Liver (tissue), 9 donors: ENCODE measurements around the gene TGM6. TPM values are rescaled to one million over a fixed set of nuclear protein-coding genes. Genes with fewer than 3 reads are reported as not detected.

ENCODE experiments used
- DNase-seq: peaks from one replicate; pipeline ENCODE4 v3.0.0-alpha.2; 2017; ENCODE audit warnings: low spot score
- H3K27ac ChIP-seq, 2 donors: one replicate each; pipeline ENCODE4 v1.7.0; 2013; ENCODE audit warnings: inconsistent platforms in 2 of 2, low read length in 2 of 2, control low read depth in 1 of 2, low read depth in 1 of 2, mild to moderate bottlenecking in 1 of 2
- H3K27me3 ChIP-seq, 4 donors: one replicate each; pipeline versions ENCODE4 v1.6.1 to v1.7.0; 2013; ENCODE audit warnings: low read length in 3 of 4, inconsistent platforms in 1 of 4, mild to moderate bottlenecking in 1 of 4, moderate library complexity in 1 of 4; ENCODE audit not compliant: control insufficient read depth in 4 of 4, insufficient read depth in 4 of 4
- H3K36me3 ChIP-seq, 4 donors: one replicate each; pipeline versions ENCODE4 v1.6.1 to v1.7.0; 2013; ENCODE audit warnings: low read length in 3 of 4, mild to moderate bottlenecking in 3 of 4, low read depth in 1 of 4, moderate library complexity in 1 of 4; ENCODE audit not compliant: control insufficient read depth in 4 of 4, insufficient read depth in 3 of 4
- H3K4me1 ChIP-seq, 4 donors: one replicate each; pipeline versions ENCODE4 v1.6.1 to v1.7.0; 2013; ENCODE audit warnings: low read length in 3 of 4, mild to moderate bottlenecking in 3 of 4, moderate library complexity in 1 of 4; ENCODE audit not compliant: control insufficient read depth in 4 of 4, insufficient read depth in 4 of 4
- H3K4me3 ChIP-seq, 3 donors: one replicate each; pipeline versions ENCODE4 v1.6.1 to v1.7.0; 2013; ENCODE audit warnings: low read length in 3 of 3, control low read depth in 1 of 3, low read depth in 1 of 3, mild to moderate bottlenecking in 1 of 3
- H3K9ac ChIP-seq, 2 donors: one replicate each; pipeline ENCODE4 v1.7.0; 2013; ENCODE audit warnings: low read length in 2 of 2, mild to moderate bottlenecking in 2 of 2, moderate library complexity in 2 of 2, control low read depth in 1 of 2, low read depth in 1 of 2
- H3K9me3 ChIP-seq, 4 donors: one replicate each; pipeline versions ENCODE4 v1.6.1 to v1.7.0; 2013; ENCODE audit warnings: low read length in 3 of 4; ENCODE audit not compliant: control insufficient read depth in 4 of 4
- CTCF ChIP-seq: fragments of 150-350 bp; IDR thresholded peaks from 2 replicates; pipeline ENCODE4 v1.5.1; 2017; ENCODE audit warnings: improper control_type of control experiment, low read depth, low read length; ENCODE audit not compliant: missing input control
- EGR1 ChIP-seq, 2 donors: IDR thresholded peaks; 2 replicates each; pipeline ENCODE4 v1.6.1; 2016 to 2018; ENCODE audit warnings: antibody characterized with exemption in 2 of 2, low read depth in 2 of 2
- FOXA1 ChIP-seq: IDR thresholded peaks from 2 replicates; pipeline ENCODE4 v1.6.1; 2016; ENCODE audit warnings: antibody characterized with exemption
- FOXA2 ChIP-seq: IDR thresholded peaks from 2 replicates; pipeline ENCODE4 v1.6.1; 2016; ENCODE audit warnings: antibody characterized with exemption
- GABPA ChIP-seq, 2 donors: IDR thresholded peaks in 1 of 2; conservative IDR thresholded peaks in 1 of 2; 2 replicates each; pipeline ENCODE4 v1.6.1; 2016; ENCODE audit warnings: antibody characterized with exemption in 2 of 2, mild to moderate bottlenecking in 1 of 2, moderate library complexity in 1 of 2
- HNF4A ChIP-seq, 2 donors: conservative IDR thresholded peaks; 2 replicates each; pipeline ENCODE4 v1.6.1; 2016; ENCODE audit warnings: antibody characterized with exemption in 2 of 2, mild to moderate bottlenecking in 2 of 2
- HNF4G ChIP-seq: IDR thresholded peaks from 2 replicates; pipeline ENCODE4 v1.6.1; 2016; ENCODE audit warnings: antibody characterized with exemption
- JUND ChIP-seq, 2 donors: IDR thresholded peaks; 2 replicates each; pipeline ENCODE4 v1.6.1; 2016; ENCODE audit warnings: antibody characterized with exemption in 2 of 2
- NR2F2 ChIP-seq: IDR thresholded peaks from 2 replicates; pipeline ENCODE4 v1.6.1; 2016; ENCODE audit warnings: antibody characterized with exemption
- RAD21 ChIP-seq, 2 donors: IDR thresholded peaks; 2 replicates each; pipeline ENCODE4 v1.6.1; 2016; ENCODE audit warnings: antibody characterized with exemption in 2 of 2, mild to moderate bottlenecking in 2 of 2
- RXRA ChIP-seq, 2 donors: IDR thresholded peaks; 2 replicates each; pipeline ENCODE4 v1.6.1; 2017 to 2018; ENCODE audit warnings: antibody characterized with exemption in 2 of 2, mild to moderate bottlenecking in 1 of 2
- SP1 ChIP-seq: IDR thresholded peaks from 2 replicates; pipeline ENCODE4 v1.6.1; 2018; ENCODE audit warnings: antibody characterized with exemption, mild to moderate bottlenecking
- TAF1 ChIP-seq: conservative IDR thresholded peaks from 2 replicates; pipeline ENCODE4 v1.6.1; 2016; ENCODE audit warnings: antibody characterized with exemption, mild to moderate bottlenecking
- YY1 ChIP-seq: IDR thresholded peaks from 2 replicates; pipeline ENCODE4 v1.6.1; 2016; ENCODE audit warnings: antibody characterized with exemption, mild to moderate bottlenecking
- WGBS: extraction: QIAGEN DNeasy Blood & Tissue Kit; methylation state at CpG from one replicate; pipeline ENCODE4 v1.1.7; 2013; 5-methylcytosine and 5-hydroxymethylcytosine counted together
- polyA plus RNA-seq, 2 donors: library from polyadenylated mRNA; stranded (reverse) in 1 of 2; unstranded in 1 of 2; fragments of 200-250 nt in 1 of 2; fragments of >200 nt in 1 of 2; fragmentation: Nextera tagmentation in 1 of 2; extraction: Ambion mirVana in 1 of 2; gene quantifications; one replicate each; pipeline versions ENCODE4 v1.2.1 to v1.2.3, GENCODE V29; 2013 to 2015
- total RNA-seq, 2 donors: library from RNA; depleted of rRNA; stranded (reverse); fragments of >200 nt; gene quantifications; one replicate each; pipeline ENCODE4 v1.2.3, GENCODE V29; 2014
- TF ChIP-seq, protein P1 (sequence below): IDR thresholded peaks from 2 replicates; pipeline ENCODE4 v1.6.1; 2016; ENCODE audit warnings: antibody characterized with exemption
- TF ChIP-seq, protein P2 (sequence below): IDR thresholded peaks from 2 replicates; pipeline ENCODE4 v1.6.1; 2016; ENCODE audit warnings: antibody characterized with exemption, mild to moderate bottlenecking
- TF ChIP-seq, protein P3 (sequence below): IDR thresholded peaks from 2 replicates; pipeline ENCODE4 v1.6.1; 2016; ENCODE audit warnings: antibody characterized with exemption
- TF ChIP-seq, protein P4 (sequence below): IDR thresholded peaks from 2 replicates; pipeline ENCODE4 v1.6.1; 2016; ENCODE audit warnings: antibody characterized with exemption
- donor health status: healthy.
- donor health status: healthy.
- donor health status: healthy.
- donor health status: healthy.
- donor health status: healthy.

The TGM6 gene
- total and polyA plus RNA-seq, 4 donors: not detected

DNA sequence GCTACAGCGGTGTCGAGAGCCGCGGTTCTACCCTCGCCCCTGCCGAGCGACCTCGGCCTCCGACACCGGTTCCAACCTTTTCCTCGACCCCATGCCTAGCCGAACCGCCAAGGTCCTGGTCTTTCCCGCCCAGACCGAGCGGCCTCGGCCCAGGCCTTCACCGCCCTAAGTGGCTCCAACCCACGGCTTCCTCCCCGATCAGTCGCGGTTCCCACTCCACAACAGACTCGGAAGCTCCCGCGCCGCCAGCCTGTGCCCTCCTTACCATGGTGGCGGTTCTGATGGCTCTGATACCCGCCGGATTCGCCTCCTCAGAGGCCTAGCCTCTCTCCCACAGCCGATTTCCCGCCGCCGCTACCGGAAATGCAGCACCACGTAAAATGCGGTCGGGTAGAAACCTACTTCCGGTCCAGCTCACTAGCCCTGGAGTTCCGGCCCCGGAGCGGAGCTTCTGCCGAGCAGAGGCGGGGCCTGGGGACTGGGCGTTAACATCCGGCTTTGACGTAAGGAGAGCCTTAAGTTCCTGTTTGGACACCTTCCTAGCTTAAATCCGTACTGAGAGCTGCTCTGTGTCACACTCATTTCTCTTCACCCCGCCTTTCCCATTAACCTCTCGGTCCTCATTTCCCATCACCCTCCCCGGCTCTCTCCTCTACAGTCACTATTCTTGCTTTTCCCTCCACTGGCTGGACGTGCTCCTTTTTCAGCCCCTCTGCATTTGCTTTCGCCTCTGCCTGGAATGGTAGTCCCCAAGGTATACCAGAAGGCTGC lies 89.9 kb downstream of the TGM6 start, which contains the start of gene SNRPB:
SNRPB (minus strand) TSS at position 367 of the 771 bp plus-strand sequence; CDS start at position 268, 99 bp downstream.
- Histone ChIP-seq H3K9me3 (no peaks in the 10 kb centered on the region), H3K36me3 (peaks cover 6 to 22% (median 19%) of the 10 kb centered on the region in 4 donors), H3K27ac (peak within 1 kb of the TSS; percentile 90 to 93), H3K4me1 (peaks cover 6 to 20% (median 16%) of the 10 kb centered on the region in 4 donors), H3K27me3 (no peaks in the 10 kb centered on the region), H3K9ac (peak within 1 kb of the TSS; percentile 82 to 91), H3K4me3 (peak within 1 kb of the TSS; percentile 68 to 90 (median 80))
- peak; percentile 96 for DNase-seq
- TF ChIP-seq FOXA1 (no peak), HNF4A (conservative IDR thresholded peaks at IDR 0.05) (peak; percentile 50 to 52), TAF1 (peak; percentile 80), RXRA (IDR thresholded peaks at IDR 0.05) (peak; percentile 49 to 51), FOXA2 (peak; percentile 38), EGR1 (IDR thresholded peaks at IDR 0.05; ENCODE audit: low read depth in 2 of 2) (peak; percentile 54 to 76), JUND (IDR thresholded peaks at IDR 0.05) (peak; percentile 54 to 56), NR2F2 (peak; percentile 40), GABPA (IDR thresholded peaks at IDR 0.05 in 1 of 2, conservative IDR thresholded peaks at IDR 0.05 in 1 of 2) (peak; percentile 100), CTCF (no peak), HNF4G (no peak), SP1 (peak; percentile 83), RAD21 (IDR thresholded peaks at IDR 0.05) (peak; percentile 3 to 30), YY1 (peak; percentile 89)
- TF ChIP-seq, protein P1, sequence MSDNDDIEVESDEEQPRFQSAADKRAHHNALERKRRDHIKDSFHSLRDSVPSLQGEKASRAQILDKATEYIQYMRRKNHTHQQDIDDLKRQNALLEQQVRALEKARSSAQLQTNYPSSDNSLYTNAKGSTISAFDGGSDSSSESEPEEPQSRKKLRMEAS: peak; percentile 92
- TF ChIP-seq, protein P2, sequence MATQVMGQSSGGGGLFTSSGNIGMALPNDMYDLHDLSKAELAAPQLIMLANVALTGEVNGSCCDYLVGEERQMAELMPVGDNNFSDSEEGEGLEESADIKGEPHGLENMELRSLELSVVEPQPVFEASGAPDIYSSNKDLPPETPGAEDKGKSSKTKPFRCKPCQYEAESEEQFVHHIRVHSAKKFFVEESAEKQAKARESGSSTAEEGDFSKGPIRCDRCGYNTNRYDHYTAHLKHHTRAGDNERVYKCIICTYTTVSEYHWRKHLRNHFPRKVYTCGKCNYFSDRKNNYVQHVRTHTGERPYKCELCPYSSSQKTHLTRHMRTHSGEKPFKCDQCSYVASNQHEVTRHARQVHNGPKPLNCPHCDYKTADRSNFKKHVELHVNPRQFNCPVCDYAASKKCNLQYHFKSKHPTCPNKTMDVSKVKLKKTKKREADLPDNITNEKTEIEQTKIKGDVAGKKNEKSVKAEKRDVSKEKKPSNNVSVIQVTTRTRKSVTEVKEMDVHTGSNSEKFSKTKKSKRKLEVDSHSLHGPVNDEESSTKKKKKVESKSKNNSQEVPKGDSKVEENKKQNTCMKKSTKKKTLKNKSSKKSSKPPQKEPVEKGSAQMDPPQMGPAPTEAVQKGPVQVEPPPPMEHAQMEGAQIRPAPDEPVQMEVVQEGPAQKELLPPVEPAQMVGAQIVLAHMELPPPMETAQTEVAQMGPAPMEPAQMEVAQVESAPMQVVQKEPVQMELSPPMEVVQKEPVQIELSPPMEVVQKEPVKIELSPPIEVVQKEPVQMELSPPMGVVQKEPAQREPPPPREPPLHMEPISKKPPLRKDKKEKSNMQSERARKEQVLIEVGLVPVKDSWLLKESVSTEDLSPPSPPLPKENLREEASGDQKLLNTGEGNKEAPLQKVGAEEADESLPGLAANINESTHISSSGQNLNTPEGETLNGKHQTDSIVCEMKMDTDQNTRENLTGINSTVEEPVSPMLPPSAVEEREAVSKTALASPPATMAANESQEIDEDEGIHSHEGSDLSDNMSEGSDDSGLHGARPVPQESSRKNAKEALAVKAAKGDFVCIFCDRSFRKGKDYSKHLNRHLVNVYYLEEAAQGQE: peak; percentile 91
- TF ChIP-seq, protein P3, sequence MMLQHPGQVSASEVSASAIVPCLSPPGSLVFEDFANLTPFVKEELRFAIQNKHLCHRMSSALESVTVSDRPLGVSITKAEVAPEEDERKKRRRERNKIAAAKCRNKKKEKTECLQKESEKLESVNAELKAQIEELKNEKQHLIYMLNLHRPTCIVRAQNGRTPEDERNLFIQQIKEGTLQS: peak; percentile 30
- TF ChIP-seq, protein P4, sequence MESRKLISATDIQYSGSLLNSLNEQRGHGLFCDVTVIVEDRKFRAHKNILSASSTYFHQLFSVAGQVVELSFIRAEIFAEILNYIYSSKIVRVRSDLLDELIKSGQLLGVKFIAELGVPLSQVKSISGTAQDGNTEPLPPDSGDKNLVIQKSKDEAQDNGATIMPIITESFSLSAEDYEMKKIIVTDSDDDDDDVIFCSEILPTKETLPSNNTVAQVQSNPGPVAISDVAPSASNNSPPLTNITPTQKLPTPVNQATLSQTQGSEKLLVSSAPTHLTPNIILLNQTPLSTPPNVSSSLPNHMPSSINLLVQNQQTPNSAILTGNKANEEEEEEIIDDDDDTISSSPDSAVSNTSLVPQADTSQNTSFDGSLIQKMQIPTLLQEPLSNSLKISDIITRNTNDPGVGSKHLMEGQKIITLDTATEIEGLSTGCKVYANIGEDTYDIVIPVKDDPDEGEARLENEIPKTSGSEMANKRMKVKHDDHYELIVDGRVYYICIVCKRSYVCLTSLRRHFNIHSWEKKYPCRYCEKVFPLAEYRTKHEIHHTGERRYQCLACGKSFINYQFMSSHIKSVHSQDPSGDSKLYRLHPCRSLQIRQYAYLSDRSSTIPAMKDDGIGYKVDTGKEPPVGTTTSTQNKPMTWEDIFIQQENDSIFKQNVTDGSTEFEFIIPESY: peak; percentile 89
- WGBS: 1% methylated on average over 53 of the region's 53 CpGs
